ENCODE measurements around the gene CEP112. TPM values are rescaled to one million over a fixed set of nuclear protein-coding genes. Genes with fewer than 3 reads are reported as not detected.

CEP112 gene
- total and polyA plus RNA-seq, 8 donors: 15.1 to 23.8 (median 19.7) TPM

GRCh38 chr17:65994114-65994513 lies 197.8 kb downstream of the CEP112 start:
- H3K36me3 ChIP-seq: no peaks in the 10 kb centered on the region
- TF ChIP-seq CTCF (IDR thresholded peaks at IDR 0.05): no peak
- H3K9me3 ChIP-seq: peaks cover 0 to 1% of the 10 kb centered on the region in 2 donors
- intact Hi-C loops (cut with DNase I): no loop called here
- no peak overlapping the region for H3K4me3 ChIP-seq
- H3K4me1 ChIP-seq: no peaks in the 10 kb centered on the region
- H3K27ac ChIP-seq: no peak overlapping the region
- ATAC-seq (no peak), DNase-seq (no peak)
- no peaks in the 10 kb centered on the region for H3K27me3 ChIP-seq

- H3K27ac ChIP-seq: no peak overlapping the region
- ATAC-seq (no peak), DNase-seq (no peak)
- intact Hi-C loops (cut with DNase I): no loop called here
- no peak for TF ChIP-seq CTCF (IDR thresholded peaks at IDR 0.05)
- no peak overlapping the region for H3K4me3 ChIP-seq
- peaks cover 0 to 18% of the 10 kb centered on the region in 2 donors for H3K9me3 ChIP-seq
- H3K4me1 ChIP-seq: no peaks in the 10 kb centered on the region
- H3K36me3 ChIP-seq: no peaks in the 10 kb centered on the region
- H3K27me3 ChIP-seq: no peaks in the 10 kb centered on the region
Measured at GRCh38 chr17:65990593-65990992, 201.3 kb downstream of the CEP112 start.

GRCh38 chr17:65988451-65988850 lies 203.5 kb downstream of the CEP112 start:
- H3K4me1 ChIP-seq: no peaks in the 10 kb centered on the region
- peaks cover 0 to 18% of the 10 kb centered on the region in 2 donors for H3K9me3 ChIP-seq
- DNase-seq (no peak), ATAC-seq (no peak)
- no peak overlapping the region for H3K4me3 ChIP-seq
- TF ChIP-seq CTCF (IDR thresholded peaks at IDR 0.05): no peak
- H3K36me3 ChIP-seq: no peaks in the 10 kb centered on the region
- H3K27ac ChIP-seq: no peak overlapping the region
- H3K27me3 ChIP-seq: no peaks in the 10 kb centered on the region
- intact Hi-C loops (cut with DNase I): no loop called here

GRCh38 chr17:65987988-65988387 lies 203.9 kb downstream of the CEP112 start:
- H3K27ac ChIP-seq: no peak overlapping the region
- ATAC-seq: peak; percentile 82
- no peak for DNase-seq
- no peaks in the 10 kb centered on the region for H3K36me3 ChIP-seq
- no peak overlapping the region for H3K4me3 ChIP-seq
- no peaks in the 10 kb centered on the region for H3K4me1 ChIP-seq
- H3K9me3 ChIP-seq: peaks cover 0 to 18% of the 10 kb centered on the region in 2 donors
- TF ChIP-seq CTCF (IDR thresholded peaks at IDR 0.05): peak in 1 of 2 donors; percentile 16
- intact Hi-C loops (cut with DNase I): no loop called here
- H3K27me3 ChIP-seq: no peaks in the 10 kb centered on the region

GRCh38 chr17:65985571-65985970 lies 206.4 kb downstream of the CEP112 start:
- no peak for DNase-seq

More at GRCh38 chr17:65985571-65985970, 206.4 kb downstream of the CEP112 start:
- peaks cover 0 to 18% of the 10 kb centered on the region in 2 donors for H3K9me3 ChIP-seq
- H3K4me1 ChIP-seq: no peaks in the 10 kb centered on the region
- no peak for TF ChIP-seq CTCF (IDR thresholded peaks at IDR 0.05)
- no peak overlapping the region for H3K4me3 ChIP-seq
- H3K27me3 ChIP-seq: no peaks in the 10 kb centered on the region
- H3K27ac ChIP-seq: no peak overlapping the region
- ATAC-seq: no peak
- intact Hi-C loops (cut with DNase I): no loop called here
- H3K36me3 ChIP-seq: no peaks in the 10 kb centered on the region

Measured in left lung (tissue), 10 donors.